SJSA1 (cell line): Measurements from ENCODE around the gene APOC4. TPM values are rescaled to one million over a fixed set of nuclear protein-coding genes. Genes with fewer than 3 reads are reported as not detected.
"Not testable (repeated sequence)": the region's sequence is repeated elsewhere in the genome, so short reads cannot be mapped to it uniquely, and the experiment has no call there.

ENCODE experiments used
- DNase-seq, 2 experiments: peaks; one replicate each; pipeline ENCODE4 v3.0.0-alpha.2; 2015 to 2020; ENCODE audit warnings: low spot score in 2 of 2, low read depth in 1 of 2
- H3K27ac ChIP-seq: fragments of 250-450 bp; sonication (Bioruptor Pico); 2 replicates; pipeline ENCODE4 v1.5.1; 2020; ENCODE audit warnings: mild to moderate bottlenecking, moderate library complexity
- H3K27me3 ChIP-seq: fragments of 250-450 bp; sonication (Bioruptor Pico); replicated peaks from 2 replicates; pipeline ENCODE4 v1.5.1; 2020; ENCODE audit warnings: mild to moderate bottlenecking, moderate library complexity
- H3K36me3 ChIP-seq: fragments of 250-450 bp; sonication (Bioruptor Pico); 2 replicates; pipeline ENCODE4 v1.5.1; 2020; ENCODE audit warnings: mild to moderate bottlenecking
- H3K4me1 ChIP-seq: fragments of 250-450 bp; sonication (Bioruptor Pico); replicated peaks from 2 replicates; pipeline ENCODE4 v1.6.1; 2021; ENCODE audit warnings: mild to moderate bottlenecking
- H3K4me3 ChIP-seq: fragments of 250-450 bp; sonication (Bioruptor Pico); 2 replicates; pipeline ENCODE4 v1.5.1; 2020; ENCODE audit warnings: mild to moderate bottlenecking
- H3K9me3 ChIP-seq: fragments of 250-450 bp; sonication (Bioruptor Pico); replicated peaks from 2 replicates; pipeline ENCODE4 v1.5.1; 2020; ENCODE audit warnings: mild to moderate bottlenecking
- total RNA-seq: library from RNA; depleted of rRNA; stranded (reverse); fragments of >200 nt; shearing (Covaris generic); gene quantifications from 2 replicates; pipeline ENCODE4 v1.2.3, GENCODE V29; 2014

APOC4 gene
- total RNA-seq, 1 experiment from 2014 or later, result not detected

- Histone ChIP-seq H3K36me3 (peaks cover 46% of the 10 kb centered on the region), H3K27me3 (no peaks in the 10 kb centered on the region), H3K9me3 (no peaks in the 10 kb centered on the region; the same call in 1 of the 2 replicates), H3K4me1 (peaks cover 9% of the 10 kb centered on the region), H3K4me3 (no peak overlapping the region), H3K27ac (no peak overlapping the region)
- DNase-seq, result no peak
Measured at GRCh38 chr19:44958090-44958489, 16.1 kb downstream of the APOC4 start.

- Histone ChIP-seq H3K4me1 (peaks cover 9% of the 10 kb centered on the region), H3K9me3 (no peaks in the 10 kb centered on the region; the same call in 1 of the 2 replicates), H3K27me3 (no peaks in the 10 kb centered on the region), H3K4me3 (no peak overlapping the region), H3K27ac (no peak overlapping the region), H3K36me3 (peaks cover 52% of the 10 kb centered on the region)
- no peak for DNase-seq
Measured at GRCh38 chr19:44959691-44960090, 17.7 kb downstream of the APOC4 start.

GRCh38 chr19:44960906-44961728 is 19.1 kb downstream of the APOC4 start:
- Histone ChIP-seq H3K36me3 (peaks cover 58% of the 10 kb centered on the region), H3K27me3 (no peaks in the 10 kb centered on the region), H3K4me1 (peaks cover 8% of the 10 kb centered on the region), H3K9me3 (no peaks in the 10 kb centered on the region), H3K27ac (no peak overlapping the region), H3K4me3 (no peak overlapping the region)
- DNase-seq, result no peak

DNA sequence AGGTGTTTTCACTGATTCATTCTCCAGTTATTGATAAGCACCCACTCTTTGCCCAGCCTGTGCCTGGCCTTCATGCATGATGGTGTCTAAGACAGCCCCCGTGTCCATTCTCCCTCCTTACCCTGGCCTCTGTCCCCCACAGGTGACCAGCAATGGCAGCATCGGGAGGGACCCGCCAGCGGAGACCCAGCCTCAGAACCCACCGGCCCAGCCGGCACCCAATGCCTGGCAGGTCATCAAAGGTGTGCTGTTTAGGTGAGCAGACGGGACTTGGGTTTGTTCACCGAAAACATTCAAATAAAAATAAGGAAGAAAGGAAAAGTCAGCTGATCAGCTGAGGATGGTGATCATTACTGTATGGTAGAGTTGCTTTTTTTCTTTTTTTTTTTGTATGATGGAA is 19.8 kb downstream of the APOC4 start:
- DNase-seq, result no peak
- peaks cover under 1% of the 10 kb centered on the region for H3K4me1 ChIP-seq
- no peak overlapping the region for H3K4me3 ChIP-seq
- no peaks in the 10 kb centered on the region for H3K27me3 ChIP-seq
- H3K36me3 ChIP-seq, result peaks cover 61% of the 10 kb centered on the region
- H3K27ac ChIP-seq, result no peak overlapping the region
- H3K9me3 ChIP-seq, result no peaks in the 10 kb centered on the region

DNA sequence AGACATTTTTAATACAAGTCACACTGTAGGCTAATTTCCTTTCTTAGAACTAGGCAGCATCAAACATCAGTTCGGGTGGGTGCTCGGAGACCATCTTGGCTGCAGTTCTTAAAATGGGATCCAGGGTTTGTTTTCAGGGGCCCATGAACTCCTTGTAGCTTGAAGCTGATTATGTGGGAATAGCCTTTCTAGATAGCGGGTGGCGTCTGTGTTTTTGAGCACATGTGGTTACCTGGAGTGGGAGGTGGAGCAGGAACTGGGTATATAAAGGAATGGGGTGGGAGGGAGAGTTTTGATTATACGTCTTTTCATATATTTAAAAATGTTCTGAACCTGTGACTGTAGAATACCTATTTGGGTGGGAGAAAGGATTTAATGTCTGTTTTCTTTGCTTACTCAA is 26.1 kb downstream of the APOC4 start:
- DNase-seq, result no peak
- Histone ChIP-seq H3K9me3 (no peaks in the 10 kb centered on the region), H3K36me3 (peaks cover 48% of the 10 kb centered on the region), H3K4me1 (no peaks in the 10 kb centered on the region), H3K27ac (no peak overlapping the region), H3K4me3 (no peak overlapping the region), H3K27me3 (no peaks in the 10 kb centered on the region)

- H3K4me3 ChIP-seq, result no peak overlapping the region
- H3K27me3 ChIP-seq, result no peaks in the 10 kb centered on the region
- H3K27ac ChIP-seq, result no peak overlapping the region
- H3K36me3 ChIP-seq, result peaks cover 51% of the 10 kb centered on the region
- no peak for DNase-seq
- no peaks in the 10 kb centered on the region for H3K4me1 ChIP-seq
- no peaks in the 10 kb centered on the region for H3K9me3 ChIP-seq
Measured at GRCh38 chr19:44968670-44969069, 26.6 kb downstream of the APOC4 start.

DNA sequence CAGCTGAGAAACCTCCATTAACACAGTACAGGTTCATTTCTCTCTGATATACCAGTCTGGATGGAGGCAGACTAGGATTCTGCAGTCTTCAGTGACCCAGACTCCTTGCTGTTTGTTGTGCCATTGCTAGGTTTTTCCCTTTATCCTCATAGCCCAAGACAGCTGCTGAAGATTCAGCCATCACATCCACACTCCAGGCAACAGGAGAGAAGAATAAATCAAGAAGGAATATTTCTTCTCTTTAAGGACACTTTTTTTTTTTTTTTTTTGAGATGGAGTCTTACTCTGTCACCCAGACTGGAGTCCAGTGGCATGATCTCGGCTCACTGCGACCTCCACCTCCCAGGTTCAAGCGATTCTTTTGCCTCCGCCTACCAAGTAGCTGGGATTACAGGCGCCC is 27.4 kb downstream of the APOC4 start:
- no peak overlapping the region for H3K27ac ChIP-seq
- H3K4me3 ChIP-seq, result no peak overlapping the region
- H3K4me1 ChIP-seq, result no peaks in the 10 kb centered on the region
- H3K9me3 ChIP-seq, result no peaks in the 10 kb centered on the region
- H3K27me3 ChIP-seq, result no peaks in the 10 kb centered on the region
- peaks cover 55% of the 10 kb centered on the region for H3K36me3 ChIP-seq
- no peak for DNase-seq

GRCh38 chr19:44971451-44971850 is 29.4 kb downstream of the APOC4 start:
- H3K9me3 ChIP-seq, DNase-seq, H3K27ac ChIP-seq, H3K4me3 ChIP-seq, H3K4me1 ChIP-seq, H3K27me3 ChIP-seq: not testable (repeated sequence)
- H3K36me3 ChIP-seq, result peaks cover 60% of the 10 kb centered on the region

- DNase-seq, result no peak
- H3K27me3 ChIP-seq, result no peaks in the 10 kb centered on the region
- peaks cover 66% of the 10 kb centered on the region for H3K36me3 ChIP-seq
Measured at GRCh38 chr19:44972802-44973201, 30.8 kb downstream of the APOC4 start.

GRCh38 chr19:44973982-44974735 is 32.1 kb downstream of the APOC4 start:
- Histone ChIP-seq H3K4me1 (no peaks in the 10 kb centered on the region), H3K9me3 (no peaks in the 10 kb centered on the region), H3K27ac (no peak overlapping the region), H3K36me3 (peaks cover 69% of the 10 kb centered on the region), H3K4me3 (no peak overlapping the region), H3K27me3 (no peaks in the 10 kb centered on the region)
- no peak for DNase-seq

More at GRCh38 chr19:44972802-44973201, 30.8 kb downstream of the APOC4 start:
- no peaks in the 10 kb centered on the region for H3K4me1 ChIP-seq
- H3K4me3 ChIP-seq, result no peak overlapping the region
- H3K9me3 ChIP-seq, result no peaks in the 10 kb centered on the region
- H3K27ac ChIP-seq, result no peak overlapping the region

DNA sequence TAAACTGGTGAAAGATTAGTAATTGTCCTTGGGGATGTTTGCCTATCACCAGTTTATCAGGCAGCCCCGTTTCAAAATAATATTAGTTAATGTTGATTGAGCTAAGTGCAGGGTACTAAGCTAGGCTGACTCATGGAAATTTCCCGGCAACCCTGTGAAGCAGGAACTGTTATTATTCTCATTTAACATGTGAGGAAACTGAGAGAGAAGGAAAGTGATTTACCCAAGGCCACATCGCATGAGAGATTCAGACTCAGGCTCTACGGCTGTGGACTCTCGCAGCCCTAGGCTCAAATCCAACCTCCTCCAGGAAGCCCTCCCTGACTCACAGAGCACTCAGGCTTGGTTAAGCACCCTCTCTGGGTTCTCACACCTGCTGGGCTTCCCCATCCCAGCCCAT is 32.8 kb downstream of the APOC4 start:
- Histone ChIP-seq H3K36me3 (peaks cover 72% of the 10 kb centered on the region), H3K27ac (no peak overlapping the region), H3K4me3 (no peak overlapping the region), H3K4me1 (no peaks in the 10 kb centered on the region), H3K9me3 (no peaks in the 10 kb centered on the region), H3K27me3 (no peaks in the 10 kb centered on the region)
- DNase-seq, result no peak

- no peak overlapping the region for H3K4me3 ChIP-seq
- H3K9me3 ChIP-seq, result no peaks in the 10 kb centered on the region
- no peak for DNase-seq
- H3K27me3 ChIP-seq, result no peaks in the 10 kb centered on the region
- H3K4me1 ChIP-seq, result no peaks in the 10 kb centered on the region
- H3K36me3 ChIP-seq, result peaks cover 71% of the 10 kb centered on the region
- H3K27ac ChIP-seq, result no peak overlapping the region
Measured at GRCh38 chr19:44975444-44975843, 33.4 kb downstream of the APOC4 start.

DNA sequence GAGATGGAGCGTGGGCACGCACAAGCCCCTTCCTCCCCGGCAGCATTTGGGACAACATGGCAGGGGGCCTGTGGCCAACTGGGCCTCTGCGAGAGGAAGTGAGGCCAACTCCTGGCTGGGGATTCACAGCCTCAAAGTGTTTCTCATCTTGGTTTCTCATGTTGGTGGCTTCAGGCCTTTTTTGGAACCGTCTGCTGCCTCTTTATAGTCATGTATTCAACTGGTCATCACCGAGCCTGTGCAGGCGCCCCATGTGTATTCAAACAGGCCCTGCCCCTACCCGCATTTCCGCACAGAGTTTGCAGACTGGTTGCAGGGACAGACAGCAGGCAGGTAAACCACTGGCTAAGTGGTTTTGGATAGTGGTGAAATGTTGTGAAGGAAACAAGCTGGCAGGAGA is 42.0 kb downstream of the APOC4 start:
- H3K4me3 ChIP-seq, result no peak overlapping the region
- DNase-seq, result no peak
- no peak overlapping the region for H3K27ac ChIP-seq
- peaks cover 76% of the 10 kb centered on the region for H3K36me3 ChIP-seq
- no peaks in the 10 kb centered on the region for H3K9me3 ChIP-seq
- no peaks in the 10 kb centered on the region for H3K4me1 ChIP-seq
- H3K27me3 ChIP-seq, result no peaks in the 10 kb centered on the region

- no peaks in the 10 kb centered on the region for H3K27me3 ChIP-seq
- no peak overlapping the region for H3K4me3 ChIP-seq
- H3K4me1 ChIP-seq, result no peaks in the 10 kb centered on the region
- H3K9me3 ChIP-seq, result no peaks in the 10 kb centered on the region
- no peak for DNase-seq
- no peak overlapping the region for H3K27ac ChIP-seq
- peaks cover 81% of the 10 kb centered on the region for H3K36me3 ChIP-seq
Measured at GRCh38 chr19:44985445-44985844, 43.4 kb downstream of the APOC4 start.
